Liver (tissue), 9 donors: Measurements from ENCODE around the gene PRXL2C. TPM values are rescaled to one million over a fixed set of nuclear protein-coding genes. Genes with fewer than 3 reads are reported as not detected.
"Not testable (repeated sequence)": the region's sequence is repeated elsewhere in the genome, so short reads cannot be mapped to it uniquely, and the experiment has no call there.

Experiments used
- DNase-seq: peaks from one replicate; pipeline ENCODE4 v3.0.0-alpha.2; 2017; ENCODE audit warnings: low spot score
- H3K27ac ChIP-seq, 2 donors: one replicate each; pipeline ENCODE4 v1.7.0; 2013; ENCODE audit warnings: inconsistent platforms in 2 of 2, low read length in 2 of 2, control low read depth in 1 of 2, low read depth in 1 of 2, mild to moderate bottlenecking in 1 of 2
- H3K27me3 ChIP-seq, 4 donors: one replicate each; pipeline versions ENCODE4 v1.6.1 to v1.7.0; 2013; ENCODE audit warnings: low read length in 3 of 4, inconsistent platforms in 1 of 4, mild to moderate bottlenecking in 1 of 4, moderate library complexity in 1 of 4; ENCODE audit not compliant: control insufficient read depth in 4 of 4, insufficient read depth in 4 of 4
- H3K36me3 ChIP-seq, 4 donors: one replicate each; pipeline versions ENCODE4 v1.6.1 to v1.7.0; 2013; ENCODE audit warnings: low read length in 3 of 4, mild to moderate bottlenecking in 3 of 4, low read depth in 1 of 4, moderate library complexity in 1 of 4; ENCODE audit not compliant: control insufficient read depth in 4 of 4, insufficient read depth in 3 of 4
- H3K4me1 ChIP-seq, 4 donors: one replicate each; pipeline versions ENCODE4 v1.6.1 to v1.7.0; 2013; ENCODE audit warnings: low read length in 3 of 4, mild to moderate bottlenecking in 3 of 4, moderate library complexity in 1 of 4; ENCODE audit not compliant: control insufficient read depth in 4 of 4, insufficient read depth in 4 of 4
- H3K4me3 ChIP-seq, 3 donors: one replicate each; pipeline versions ENCODE4 v1.6.1 to v1.7.0; 2013; ENCODE audit warnings: low read length in 3 of 3, control low read depth in 1 of 3, low read depth in 1 of 3, mild to moderate bottlenecking in 1 of 3
- H3K9ac ChIP-seq, 2 donors: one replicate each; pipeline ENCODE4 v1.7.0; 2013; ENCODE audit warnings: low read length in 2 of 2, mild to moderate bottlenecking in 2 of 2, moderate library complexity in 2 of 2, control low read depth in 1 of 2, low read depth in 1 of 2
- H3K9me3 ChIP-seq, 4 donors: one replicate each; pipeline versions ENCODE4 v1.6.1 to v1.7.0; 2013; ENCODE audit warnings: low read length in 3 of 4; ENCODE audit not compliant: control insufficient read depth in 4 of 4
- ATF3 ChIP-seq: IDR thresholded peaks from 2 replicates; pipeline ENCODE4 v1.6.1; 2016; ENCODE audit warnings: antibody characterized with exemption
- CTCF ChIP-seq: fragments of 150-350 bp; IDR thresholded peaks from 2 replicates; pipeline ENCODE4 v1.5.1; 2017; ENCODE audit warnings: improper control_type of control experiment, low read depth, low read length; ENCODE audit not compliant: missing input control
- EGR1 ChIP-seq, 2 donors: IDR thresholded peaks; 2 replicates each; pipeline ENCODE4 v1.6.1; 2016 to 2018; ENCODE audit warnings: antibody characterized with exemption in 2 of 2, low read depth in 2 of 2
- FOXA1 ChIP-seq: IDR thresholded peaks from 2 replicates; pipeline ENCODE4 v1.6.1; 2016; ENCODE audit warnings: antibody characterized with exemption
- FOXA2 ChIP-seq: IDR thresholded peaks from 2 replicates; pipeline ENCODE4 v1.6.1; 2016; ENCODE audit warnings: antibody characterized with exemption
- GABPA ChIP-seq, 2 donors: IDR thresholded peaks in 1 of 2; conservative IDR thresholded peaks in 1 of 2; 2 replicates each; pipeline ENCODE4 v1.6.1; 2016; ENCODE audit warnings: antibody characterized with exemption in 2 of 2, mild to moderate bottlenecking in 1 of 2, moderate library complexity in 1 of 2
- HNF4A ChIP-seq, 2 donors: conservative IDR thresholded peaks; 2 replicates each; pipeline ENCODE4 v1.6.1; 2016; ENCODE audit warnings: antibody characterized with exemption in 2 of 2, mild to moderate bottlenecking in 2 of 2
- HNF4G ChIP-seq: IDR thresholded peaks from 2 replicates; pipeline ENCODE4 v1.6.1; 2016; ENCODE audit warnings: antibody characterized with exemption
- JUND ChIP-seq, 2 donors: IDR thresholded peaks; 2 replicates each; pipeline ENCODE4 v1.6.1; 2016; ENCODE audit warnings: antibody characterized with exemption in 2 of 2
- MAX ChIP-seq: IDR thresholded peaks from 2 replicates; pipeline ENCODE4 v1.6.1; 2016; ENCODE audit warnings: antibody characterized with exemption
- NR2F2 ChIP-seq: IDR thresholded peaks from 2 replicates; pipeline ENCODE4 v1.6.1; 2016; ENCODE audit warnings: antibody characterized with exemption
- RAD21 ChIP-seq, 2 donors: IDR thresholded peaks; 2 replicates each; pipeline ENCODE4 v1.6.1; 2016; ENCODE audit warnings: antibody characterized with exemption in 2 of 2, mild to moderate bottlenecking in 2 of 2
- REST ChIP-seq: IDR thresholded peaks from 2 replicates; pipeline ENCODE4 v1.6.1; 2016; ENCODE audit warnings: antibody characterized with exemption, mild to moderate bottlenecking
- RXRA ChIP-seq, 2 donors: IDR thresholded peaks; 2 replicates each; pipeline ENCODE4 v1.6.1; 2017 to 2018; ENCODE audit warnings: antibody characterized with exemption in 2 of 2, mild to moderate bottlenecking in 1 of 2
- SP1 ChIP-seq: IDR thresholded peaks from 2 replicates; pipeline ENCODE4 v1.6.1; 2018; ENCODE audit warnings: antibody characterized with exemption, mild to moderate bottlenecking
- TAF1 ChIP-seq: conservative IDR thresholded peaks from 2 replicates; pipeline ENCODE4 v1.6.1; 2016; ENCODE audit warnings: antibody characterized with exemption, mild to moderate bottlenecking
- YY1 ChIP-seq: IDR thresholded peaks from 2 replicates; pipeline ENCODE4 v1.6.1; 2016; ENCODE audit warnings: antibody characterized with exemption, mild to moderate bottlenecking
- ZBTB33 ChIP-seq: IDR thresholded peaks from 2 replicates; pipeline ENCODE4 v1.6.1; 2016; ENCODE audit warnings: antibody characterized with exemption
- WGBS: extraction: QIAGEN DNeasy Blood & Tissue Kit; methylation state at CpG from one replicate; pipeline ENCODE4 v1.1.7; 2013; 5-methylcytosine and 5-hydroxymethylcytosine counted together
- polyA plus RNA-seq, 2 donors: library from polyadenylated mRNA; stranded (reverse) in 1 of 2; unstranded in 1 of 2; fragments of 200-250 nt in 1 of 2; fragments of >200 nt in 1 of 2; fragmentation: Nextera tagmentation in 1 of 2; extraction: Ambion mirVana in 1 of 2; gene quantifications; one replicate each; pipeline versions ENCODE4 v1.2.1 to v1.2.3, GENCODE V29; 2013 to 2015
- total RNA-seq, 2 donors: library from RNA; depleted of rRNA; stranded (reverse); fragments of >200 nt; gene quantifications; one replicate each; pipeline ENCODE4 v1.2.3, GENCODE V29; 2014
- donor health status: healthy.
- donor health status: healthy.
- donor health status: healthy.
- donor health status: healthy.
- donor health status: healthy.

Gene PRXL2C
- total and polyA plus RNA-seq, 4 donors: 2.2 to 6.7 (median 4.1) TPM

- H3K36me3 ChIP-seq: no peaks in the 10 kb centered on the region
- DNase-seq: no peak
- H3K4me3 ChIP-seq: no peak overlapping the region
- H3K27ac ChIP-seq: no peak overlapping the region
- no peak for TF ChIP-seq RAD21 (IDR thresholded peaks at IDR 0.05)
- no peak for TF ChIP-seq FOXA1
- no peak for TF ChIP-seq NR2F2
- TF ChIP-seq HNF4G: no peak
- no peak for TF ChIP-seq JUND (IDR thresholded peaks at IDR 0.05)
- no peak for TF ChIP-seq EGR1 (IDR thresholded peaks at IDR 0.05; ENCODE audit: low read depth in 2 of 2)
- TF ChIP-seq REST: no peak
- TF ChIP-seq ZBTB33: no peak
- TF ChIP-seq ATF3: no peak
- no peak for TF ChIP-seq RXRA (IDR thresholded peaks at IDR 0.05)
- TF ChIP-seq MAX: no peak
- TF ChIP-seq HNF4A (conservative IDR thresholded peaks at IDR 0.05): no peak
- no peak for TF ChIP-seq TAF1
- no peak for TF ChIP-seq SP1
- no peak for TF ChIP-seq CTCF
- TF ChIP-seq YY1: no peak
- no peak for TF ChIP-seq FOXA2
- TF ChIP-seq GABPA (IDR thresholded peaks at IDR 0.05 in 1 of 2, conservative IDR thresholded peaks at IDR 0.05 in 1 of 2): no peak
- no peaks in the 10 kb centered on the region for H3K27me3 ChIP-seq
- no peak overlapping the region for H3K9ac ChIP-seq
- H3K9me3 ChIP-seq: no peaks in the 10 kb centered on the region
- no peaks in the 10 kb centered on the region for H3K4me1 ChIP-seq
Measured at GRCh38 chr9:96674906-96675538, 19.9 kb upstream of the PRXL2C start.

- not testable (repeated sequence) for H3K36me3 ChIP-seq, H3K4me1 ChIP-seq, DNase-seq, H3K27ac ChIP-seq, H3K27me3 ChIP-seq, H3K4me3 ChIP-seq, H3K9ac ChIP-seq, H3K9me3 ChIP-seq
- 88% methylated on average over 4 of the region's 4 CpGs for WGBS
Measured at GRCh38 chr9:96673786-96674185, 18.7 kb upstream of the PRXL2C start.
